GOT3 (cell line): ENCODE data around the gene PGAP3.

Experiments
- DNase-seq: peaks from one replicate; lab custom pipeline; 2025; ENCODE audit warnings: mixed read lengths; lab: John Stamatoyannopoulos, UW

Gene PGAP3

DNA sequence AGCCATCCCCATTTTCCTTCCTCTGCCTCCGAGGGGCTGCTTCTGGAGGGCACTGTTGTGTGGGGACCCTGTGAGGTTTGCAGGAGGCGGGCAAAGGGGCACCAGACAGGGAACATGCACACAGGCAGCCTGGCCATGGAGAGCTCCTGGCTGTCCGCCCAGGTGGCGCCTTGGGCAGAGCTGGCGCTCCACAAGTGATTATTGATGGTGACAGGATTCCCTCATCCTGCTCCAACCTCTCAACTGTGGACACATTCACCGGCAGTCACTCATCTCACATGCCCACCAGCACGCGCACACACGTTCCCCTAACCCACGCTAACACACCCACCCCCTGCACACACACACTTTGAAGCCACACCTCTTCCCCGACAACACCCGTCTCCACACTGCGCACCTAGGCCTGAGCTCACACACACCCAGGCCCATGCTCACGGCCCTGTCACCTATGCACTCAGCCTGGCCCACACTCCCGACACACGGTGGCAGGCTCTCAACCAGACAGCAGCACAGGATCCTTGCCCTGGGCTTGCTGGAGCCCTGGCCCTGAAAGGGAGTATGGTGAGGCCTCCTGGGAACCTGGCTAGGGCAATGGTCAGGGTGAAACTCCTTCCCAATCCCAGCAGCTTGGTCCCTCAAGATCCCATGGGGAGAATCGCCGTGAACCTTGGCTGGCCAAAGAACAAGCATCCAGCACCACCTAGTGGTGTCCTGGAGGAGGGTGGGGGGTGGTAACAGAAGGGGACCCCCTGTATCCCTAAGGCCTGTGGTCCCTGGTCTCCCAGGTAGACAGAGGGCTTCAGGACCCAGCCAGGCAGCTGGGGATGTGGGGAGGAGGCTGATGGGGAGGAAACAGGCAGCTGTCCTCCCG, 16.0 kb downstream of the PGAP3 start:
- no peak for DNase-seq

DNA sequence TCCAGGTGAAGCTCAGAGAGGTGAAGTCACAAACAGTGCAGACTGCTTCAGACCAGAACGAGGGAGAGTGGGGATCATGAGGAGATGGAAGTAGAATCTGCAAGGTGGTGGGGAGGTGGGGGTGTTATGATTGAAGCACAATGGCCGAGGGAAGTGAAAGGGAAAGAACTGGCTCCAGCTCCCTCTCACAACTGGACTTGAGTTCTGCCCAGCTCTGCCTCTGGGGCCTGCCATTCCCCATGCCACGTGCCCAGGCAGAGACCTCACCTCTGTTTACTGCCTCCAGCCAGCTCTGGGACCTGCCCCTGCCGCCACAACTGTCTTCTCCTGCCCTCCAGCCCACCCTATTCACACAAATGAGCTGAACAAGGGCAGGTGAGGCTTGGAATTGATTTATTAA, 17.1 kb downstream of the PGAP3 start:
- no peak for DNase-seq

DNA sequence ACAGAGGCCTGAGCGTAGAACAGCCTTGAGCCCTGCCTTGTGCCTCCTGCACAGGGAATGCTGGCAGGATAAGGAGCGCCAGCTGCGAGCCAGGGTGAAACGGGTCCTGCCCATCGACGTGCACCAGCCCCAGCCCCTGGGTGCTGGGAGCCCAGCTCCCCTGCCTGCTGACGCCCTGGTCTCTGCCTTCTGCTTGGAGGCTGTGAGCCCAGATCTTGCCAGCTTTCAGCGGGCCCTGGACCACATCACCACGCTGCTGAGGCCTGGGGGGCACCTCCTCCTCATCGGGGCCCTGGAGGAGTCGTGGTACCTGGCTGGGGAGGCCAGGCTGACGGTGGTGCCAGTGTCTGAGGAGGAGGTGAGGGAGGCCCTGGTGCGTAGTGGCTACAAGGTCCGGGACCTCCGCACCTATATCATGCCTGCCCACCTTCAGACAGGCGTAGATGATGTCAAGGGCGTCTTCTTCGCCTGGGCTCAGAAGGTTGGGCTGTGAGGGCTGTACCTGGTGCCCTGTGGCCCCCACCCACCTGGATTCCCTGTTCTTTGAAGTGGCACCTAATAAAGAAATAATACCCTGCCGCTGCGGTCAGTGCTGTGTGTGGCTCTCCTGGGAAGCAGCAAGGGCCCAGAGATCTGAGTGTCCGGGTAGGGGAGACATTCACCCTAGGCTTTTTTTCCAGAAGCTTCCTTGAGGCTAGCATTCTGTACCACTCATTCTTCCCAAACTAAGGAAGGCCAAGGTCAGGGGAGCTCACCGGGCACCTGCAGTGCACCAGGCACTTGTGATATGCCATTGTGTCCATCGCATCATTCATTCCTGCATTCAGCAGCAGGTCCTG, 17.7 kb downstream of the PGAP3 start:
- DNase-seq, result no peak

DNA sequence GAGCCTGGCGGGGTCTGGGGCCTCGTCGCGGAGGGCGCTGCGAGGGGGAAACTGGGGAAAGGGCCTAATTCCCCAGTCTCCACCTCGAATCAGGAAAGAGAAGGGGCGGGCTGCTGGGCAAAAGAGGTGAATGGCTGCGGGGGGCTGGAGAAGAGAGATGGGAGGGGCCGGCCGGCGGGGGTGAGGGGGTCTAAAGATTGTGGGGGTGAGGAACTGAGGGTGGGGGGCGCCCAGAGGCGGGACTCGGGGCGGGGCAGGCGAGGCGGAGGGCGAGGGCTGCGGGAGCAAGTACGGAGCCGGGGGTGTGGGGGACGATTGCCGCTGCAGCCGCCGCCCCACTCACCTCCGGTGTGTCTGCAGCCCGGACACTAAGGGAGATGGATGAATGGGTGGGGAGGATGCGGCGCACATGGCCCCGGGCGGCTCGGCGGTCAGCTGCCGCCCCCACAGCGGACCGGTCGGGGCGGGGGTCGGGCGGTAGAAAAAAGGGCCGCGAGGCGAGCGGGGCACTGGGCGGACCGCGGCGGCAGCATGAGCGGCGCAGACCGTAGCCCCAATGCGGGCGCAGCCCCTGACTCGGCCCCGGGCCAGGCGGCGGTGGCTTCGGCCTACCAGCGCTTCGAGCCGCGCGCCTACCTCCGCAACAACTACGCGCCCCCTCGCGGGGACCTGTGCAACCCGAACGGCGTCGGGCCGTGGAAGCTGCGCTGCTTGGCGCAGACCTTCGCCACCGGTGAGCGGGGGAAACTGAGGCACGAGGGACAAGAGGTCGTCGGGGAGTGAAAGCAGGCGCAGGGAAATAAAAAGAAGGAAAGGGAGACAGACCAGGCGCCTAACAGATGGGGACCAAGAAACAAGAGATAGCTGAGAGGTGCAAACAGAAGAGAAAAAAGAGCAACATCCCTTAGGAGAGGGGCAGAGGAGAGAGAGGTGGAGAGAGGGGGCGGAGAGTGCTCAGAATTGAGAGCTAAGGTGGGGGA, 19.6 kb downstream of the PGAP3 start, which contains the start of gene PNMT:
PNMT (plus strand) TSS at position 509 of the 980 bp plus-strand sequence; CDS start at position 532, 23 bp downstream.
- DNase-seq, result no peak

DNA sequence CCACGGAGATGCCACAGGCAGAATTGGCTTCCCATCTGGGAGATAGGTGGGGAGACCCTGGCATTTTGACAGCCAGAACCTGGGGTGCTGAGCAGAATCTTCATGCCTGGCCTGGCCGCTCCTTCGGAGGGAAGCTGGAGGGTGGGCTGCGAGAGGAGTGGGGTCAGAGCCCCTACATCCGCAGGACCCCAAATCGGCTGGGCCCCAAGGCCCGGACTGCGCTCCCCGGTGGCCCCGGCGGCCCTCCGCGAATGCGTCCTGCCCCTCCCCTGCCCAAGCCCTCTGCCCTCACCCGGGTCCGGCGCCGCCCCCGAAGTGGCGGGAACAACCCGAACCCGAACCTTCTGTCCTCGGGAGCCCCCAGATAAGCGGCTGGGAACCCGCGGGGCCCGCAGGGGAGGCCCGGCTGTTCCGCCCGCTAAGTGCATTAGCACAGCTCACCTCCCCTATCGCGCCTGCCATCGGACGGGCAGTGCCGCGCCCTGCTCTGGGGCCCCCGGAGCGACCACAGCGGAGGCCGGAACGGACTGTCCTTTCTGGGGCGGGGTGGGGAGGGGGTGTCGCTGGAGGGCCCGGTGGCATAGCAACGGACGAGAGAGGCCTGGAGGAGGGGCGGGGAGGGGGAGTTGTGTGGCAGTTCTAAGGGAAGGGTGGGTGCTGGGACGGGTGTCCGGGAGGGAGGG, 20.5 kb downstream of the PGAP3 start:
- DNase-seq, result no peak

DNA sequence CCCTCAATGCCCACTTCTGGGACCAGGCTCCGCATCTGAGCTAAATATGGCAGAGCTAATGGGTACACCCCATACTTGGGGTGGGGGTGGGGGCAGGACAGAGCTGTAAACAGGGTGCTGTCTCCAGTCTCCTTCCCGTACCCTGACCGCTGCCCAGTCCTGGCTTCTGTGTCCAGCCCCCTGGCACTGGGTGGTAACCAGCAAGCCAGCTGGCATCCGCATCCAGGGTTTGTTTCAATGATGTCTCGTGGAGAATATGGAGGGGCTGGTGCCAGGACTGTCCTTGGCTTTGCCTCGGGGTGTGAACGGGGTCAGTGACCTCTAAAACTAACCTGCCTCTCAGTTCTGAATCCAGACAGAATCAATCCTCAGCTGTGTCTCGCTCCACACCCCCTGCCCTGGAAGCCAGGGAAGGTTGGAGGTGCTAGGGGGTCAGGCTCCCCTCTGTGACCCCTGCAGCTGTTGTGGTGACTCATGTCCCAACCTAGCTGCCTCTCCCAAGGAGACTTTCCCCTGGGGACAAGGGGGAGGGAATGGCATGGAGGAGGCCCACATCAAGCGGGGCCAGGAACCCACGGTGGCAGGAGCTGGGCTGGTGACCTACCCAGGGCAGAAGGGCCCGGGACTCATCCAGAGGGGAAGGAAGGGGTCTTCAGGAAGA, 21.1 kb downstream of the PGAP3 start:
- no peak for DNase-seq

DNA sequence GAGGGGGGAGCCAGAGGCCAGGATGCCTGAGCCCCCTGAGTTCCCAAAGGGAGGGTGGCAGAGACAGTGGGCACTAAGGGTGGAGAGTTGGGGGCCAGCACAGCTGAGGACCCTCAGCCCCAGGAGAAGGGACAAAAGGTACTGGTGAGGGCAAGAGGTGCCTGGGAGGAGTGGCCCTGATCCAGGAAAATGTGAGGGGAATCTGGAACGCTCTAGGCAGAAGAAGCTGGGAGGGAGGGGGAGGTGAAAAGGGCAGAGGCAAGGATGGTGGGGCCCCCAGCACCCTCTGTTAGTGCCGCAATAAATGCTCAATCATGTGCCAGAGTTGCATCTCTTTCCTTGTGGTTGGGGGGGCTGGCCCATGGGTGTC, 21.6 kb downstream of the PGAP3 start:
- DNase-seq, result no peak

DNA sequence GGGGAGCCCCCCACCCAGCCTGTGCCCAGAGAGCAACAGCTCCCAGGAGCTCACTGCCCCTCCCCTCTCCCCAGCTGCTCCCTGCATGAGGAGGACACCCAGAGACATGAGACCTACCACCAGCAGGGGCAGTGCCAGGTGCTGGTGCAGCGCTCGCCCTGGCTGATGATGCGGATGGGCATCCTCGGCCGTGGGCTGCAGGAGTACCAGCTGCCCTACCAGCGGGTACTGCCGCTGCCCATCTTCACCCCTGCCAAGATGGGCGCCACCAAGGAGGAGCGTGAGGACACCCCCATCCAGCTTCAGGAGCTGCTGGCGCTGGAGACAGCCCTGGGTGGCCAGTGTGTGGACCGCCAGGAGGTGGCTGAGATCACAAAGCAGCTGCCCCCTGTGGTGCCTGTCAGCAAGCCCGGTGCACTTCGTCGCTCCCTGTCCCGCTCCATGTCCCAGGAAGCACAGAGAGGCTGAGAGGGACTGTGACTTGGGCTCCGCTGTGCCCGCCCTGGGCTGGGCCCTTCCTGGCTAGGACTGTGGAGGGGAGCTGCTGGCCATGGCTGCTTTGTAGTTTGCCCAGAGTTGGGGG, 22.1 kb downstream of the PGAP3 start:
- no peak for DNase-seq

DNA sequence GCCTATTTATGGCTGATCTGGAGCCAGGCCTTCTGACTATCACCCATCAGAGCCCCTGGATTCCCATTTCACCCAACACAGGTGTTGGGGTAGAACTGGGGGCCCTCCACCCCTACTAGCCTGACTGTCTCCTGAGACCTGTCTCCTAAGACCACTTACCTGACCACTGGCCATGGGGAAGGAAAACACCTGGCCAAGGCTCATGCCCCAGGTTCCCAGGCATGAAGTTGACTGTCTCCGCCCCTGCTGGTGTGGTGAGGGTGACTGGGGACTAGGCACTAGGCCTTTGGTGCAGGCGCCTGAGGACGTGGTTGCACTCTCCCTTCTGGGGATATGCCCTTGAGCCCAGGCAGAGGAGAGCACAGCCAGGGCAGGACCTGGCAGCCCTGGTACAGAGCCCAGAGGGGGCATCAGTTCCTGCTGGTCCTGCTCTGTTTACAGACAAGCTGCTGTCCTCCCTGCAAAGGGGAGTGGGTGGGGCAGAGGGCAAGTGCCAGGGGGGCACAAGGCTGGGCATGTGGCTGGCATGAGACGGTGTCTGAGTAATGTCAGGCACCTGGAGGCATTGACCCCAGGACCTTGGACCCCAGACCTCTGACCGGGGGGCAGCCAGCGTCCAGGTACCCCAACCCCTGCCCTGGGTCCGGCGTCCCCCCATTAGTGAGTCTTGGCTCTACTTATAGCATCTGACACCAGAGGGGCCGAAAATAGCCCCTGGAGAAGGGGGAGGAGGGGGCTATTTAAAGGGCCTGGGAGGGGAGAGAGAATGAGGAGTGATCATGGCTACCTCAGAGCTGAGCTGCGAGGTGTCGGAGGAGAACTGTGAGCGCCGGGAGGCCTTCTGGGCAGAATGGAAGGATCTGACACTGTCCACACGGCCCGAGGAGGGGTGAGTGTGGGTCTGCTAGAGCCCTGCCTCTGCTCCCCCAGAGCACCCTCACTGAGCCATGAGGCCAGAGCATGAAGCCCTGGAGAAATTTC, 23.0 kb downstream of the PGAP3 start, which contains the start of gene TCAP:
TCAP (plus strand) TSS at position 769 of the 981 bp plus-strand sequence; CDS start at position 780, 11 bp downstream.
- no peak for DNase-seq

DNA sequence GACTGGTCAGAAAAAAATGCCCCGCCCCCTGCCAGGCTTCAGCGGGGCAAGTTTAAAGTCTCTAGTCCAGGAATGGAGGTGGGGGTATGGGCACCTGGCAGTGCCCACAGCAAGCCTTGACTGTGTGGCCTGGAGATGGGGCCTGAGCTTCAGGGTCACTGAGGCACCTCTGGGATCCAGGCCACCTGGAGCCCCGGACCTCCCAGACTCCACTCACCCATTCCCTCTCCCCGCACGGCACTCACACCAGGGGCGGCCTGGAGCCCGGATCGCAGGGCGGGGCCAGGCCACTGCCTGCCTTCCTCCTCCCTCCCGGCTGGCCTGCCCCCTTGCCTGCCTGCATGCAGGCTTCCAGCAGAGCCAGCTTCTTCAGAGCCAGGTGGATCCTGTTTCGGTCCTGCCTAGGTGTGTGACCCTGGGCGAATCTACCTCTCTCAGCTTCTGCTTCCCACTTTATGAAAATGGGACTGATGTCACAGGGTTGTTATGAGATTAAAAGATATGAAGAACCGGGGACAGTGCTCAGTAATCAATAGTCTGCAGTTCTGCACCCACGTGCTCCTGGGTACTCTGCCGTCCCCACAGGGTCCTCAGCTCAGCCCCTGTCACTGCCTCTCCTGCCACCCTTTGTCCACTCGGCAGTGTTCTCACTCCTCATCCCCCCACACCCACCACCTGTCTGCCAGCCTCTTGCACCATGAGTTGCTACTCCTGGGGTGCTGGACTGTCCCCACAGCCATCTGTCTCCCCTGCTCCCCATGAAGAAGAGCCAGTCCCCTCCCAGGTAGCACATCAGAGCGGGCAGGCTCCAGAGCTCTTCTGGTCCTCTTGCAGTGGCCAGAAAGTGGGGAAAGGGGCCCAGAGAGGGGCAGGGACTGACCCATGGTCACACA, 23.9 kb downstream of the PGAP3 start:
- DNase-seq, result no peak

DNA sequence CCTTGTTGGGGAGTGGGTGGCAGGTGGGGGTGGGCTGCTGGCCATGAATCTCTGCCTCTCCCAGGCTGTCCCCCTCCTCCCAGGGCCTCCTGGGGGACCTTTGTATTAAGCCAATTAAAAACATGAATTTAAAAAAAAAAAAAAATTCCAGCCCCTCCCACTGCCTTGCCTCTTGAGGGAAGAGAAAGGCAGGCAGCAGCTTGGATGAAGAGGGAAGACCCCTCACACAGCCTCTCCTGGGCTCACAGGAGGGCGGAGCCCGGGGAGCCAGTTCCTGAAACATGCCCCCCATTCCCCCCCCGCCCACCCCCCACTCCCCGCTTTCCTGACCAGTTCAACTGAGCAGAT, 24.5 kb downstream of the PGAP3 start:
- DNase-seq, result no peak

DNA sequence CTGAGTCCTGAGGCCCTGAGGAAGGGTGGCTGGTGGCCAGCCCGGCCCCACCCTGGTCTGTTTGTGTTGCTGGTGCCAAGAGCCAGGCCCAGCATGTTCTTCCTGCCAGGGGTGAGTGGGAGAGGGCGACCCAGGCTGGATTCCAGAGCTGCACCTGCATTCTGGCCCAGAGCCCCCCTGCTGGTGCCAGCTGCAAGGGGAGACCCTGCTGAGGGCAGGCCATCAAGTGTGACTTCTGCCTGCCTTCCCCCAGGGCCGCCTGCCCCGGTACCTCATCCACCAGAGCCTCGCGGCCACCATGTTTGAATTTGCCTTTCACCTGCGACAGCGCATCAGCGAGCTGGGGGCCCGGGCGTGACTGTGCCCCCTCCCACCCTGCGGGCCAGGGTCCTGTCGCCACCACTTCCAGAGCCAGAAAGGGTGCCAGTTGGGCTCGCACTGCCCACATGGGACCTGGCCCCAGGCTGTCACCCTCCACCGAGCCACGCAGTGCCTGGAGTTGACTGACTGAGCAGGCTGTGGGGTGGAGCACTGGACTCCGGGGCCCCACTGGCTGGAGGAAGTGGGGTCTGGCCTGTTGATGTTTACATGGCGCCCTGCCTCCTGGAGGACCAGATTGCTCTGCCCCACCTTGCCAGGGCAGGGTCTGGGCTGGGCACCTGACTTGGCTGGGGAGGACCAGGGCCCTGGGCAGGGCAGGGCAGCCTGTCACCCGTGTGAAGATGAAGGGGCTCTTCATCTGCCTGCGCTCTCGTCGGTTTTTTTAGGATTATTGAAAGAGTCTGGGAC, 25.1 kb downstream of the PGAP3 start:
- no peak for DNase-seq

DNA sequence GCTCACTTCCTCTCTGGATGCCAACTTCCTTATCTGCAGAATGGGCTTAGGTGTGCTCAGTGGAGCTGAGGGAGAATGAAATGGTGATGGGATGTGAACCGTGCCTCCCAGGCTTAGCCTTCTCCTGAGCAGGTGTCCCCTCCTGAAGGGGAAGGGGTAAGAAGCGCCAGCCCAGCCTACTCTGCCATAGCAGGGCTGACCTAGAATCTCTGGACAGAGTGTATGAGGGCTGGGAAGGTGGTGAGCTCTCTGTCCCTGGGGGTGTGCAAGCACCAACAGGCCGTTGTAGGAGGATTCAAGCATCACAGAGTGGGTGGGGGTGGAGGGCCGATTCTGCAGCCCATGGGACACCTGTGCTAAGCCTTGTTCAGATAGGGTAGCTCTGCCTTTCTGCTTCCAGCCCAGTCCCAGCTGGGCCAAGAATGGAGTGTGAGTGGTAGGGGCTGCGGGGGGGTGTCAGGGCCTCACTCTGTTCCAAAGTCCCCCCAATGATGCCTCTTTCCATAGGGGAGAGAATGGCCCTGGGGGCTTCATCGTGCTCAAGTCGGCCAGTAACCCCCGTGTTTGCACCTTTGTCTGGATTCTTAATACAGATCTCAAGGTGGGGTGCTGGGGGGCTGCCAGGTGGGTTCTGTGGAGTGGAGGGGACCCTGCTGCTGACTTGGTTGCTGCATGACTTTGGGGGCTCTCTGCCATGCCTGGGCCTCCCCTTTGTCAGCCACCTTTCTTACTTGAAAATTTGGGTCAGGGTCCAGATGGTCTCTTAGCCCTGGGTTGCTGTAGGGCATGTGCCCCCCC, 25.9 kb downstream of the PGAP3 start:
- no peak for DNase-seq

DNA sequence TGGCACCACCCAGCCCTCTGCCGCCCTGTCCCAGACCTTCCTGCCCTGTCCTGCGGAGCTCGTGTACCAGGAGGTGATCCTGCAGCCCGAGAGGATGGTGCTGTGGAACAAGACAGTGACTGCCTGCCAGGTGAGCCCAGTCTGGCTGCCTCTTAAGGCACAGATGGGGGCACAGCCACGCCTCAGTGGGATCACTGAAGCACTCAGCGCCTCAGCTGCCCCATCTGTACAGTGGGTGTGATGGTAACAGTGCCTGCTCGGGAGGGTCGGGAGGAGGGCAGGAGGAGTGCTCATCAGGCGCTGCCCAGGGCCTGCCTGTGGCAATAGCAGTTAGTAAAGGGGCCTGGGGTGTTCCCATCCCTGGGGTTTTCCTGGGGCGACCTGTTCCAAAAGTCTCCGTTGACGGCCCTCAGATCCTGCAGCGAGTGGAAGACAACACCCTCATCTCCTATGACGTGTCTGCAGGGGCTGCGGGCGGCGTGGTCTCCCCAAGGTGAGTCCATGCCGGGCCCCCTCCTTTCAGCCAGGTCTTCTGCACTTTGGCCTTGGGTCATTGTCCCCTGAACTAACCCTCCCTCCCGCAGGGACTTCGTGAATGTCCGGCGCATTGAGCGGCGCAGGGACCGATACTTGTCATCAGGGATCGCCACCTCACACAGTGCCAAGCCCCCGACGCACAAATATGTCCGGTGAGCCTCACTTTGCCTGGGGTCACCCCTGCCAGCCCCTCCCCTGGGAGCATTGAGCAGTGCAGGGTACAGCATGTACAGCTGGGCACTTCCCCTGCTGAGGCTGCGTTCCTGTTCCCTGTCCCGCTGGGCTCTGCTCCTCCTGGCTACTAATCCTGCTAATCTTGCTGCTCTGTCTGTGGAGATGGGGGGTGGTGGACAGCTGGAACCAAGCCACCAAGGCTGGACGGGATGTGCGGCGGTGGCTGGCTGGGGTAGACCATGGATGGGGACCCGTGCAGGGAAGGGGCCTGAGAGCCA, 27.2 kb downstream of the PGAP3 start:
- DNase-seq, result no peak

DNA sequence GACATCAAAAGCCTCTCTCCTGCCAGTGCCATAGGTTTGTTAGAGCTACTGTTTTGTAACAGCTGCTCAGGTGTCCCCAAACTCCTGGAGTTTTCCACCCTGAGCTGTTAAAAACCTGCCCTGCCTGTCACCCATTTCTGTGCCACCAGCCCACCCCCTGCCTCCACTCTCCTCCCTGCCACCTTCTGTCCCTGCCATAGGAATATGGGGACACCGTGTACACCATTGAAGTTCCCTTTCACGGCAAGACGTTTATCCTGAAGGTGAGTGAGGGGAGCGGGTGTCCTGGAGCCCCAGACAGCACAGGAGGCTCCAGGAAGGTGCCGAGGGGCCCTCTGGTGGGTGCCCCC, 27.9 kb downstream of the PGAP3 start:
- no peak for DNase-seq
